Measurements from ENCODE around the gene MYH6. TPM values are rescaled to one million over a fixed set of nuclear protein-coding genes. Genes with fewer than 3 reads are reported as not detected.

MYH6 gene
- total RNA-seq, 4 donors from 2014 or later, result not detected

DNA sequence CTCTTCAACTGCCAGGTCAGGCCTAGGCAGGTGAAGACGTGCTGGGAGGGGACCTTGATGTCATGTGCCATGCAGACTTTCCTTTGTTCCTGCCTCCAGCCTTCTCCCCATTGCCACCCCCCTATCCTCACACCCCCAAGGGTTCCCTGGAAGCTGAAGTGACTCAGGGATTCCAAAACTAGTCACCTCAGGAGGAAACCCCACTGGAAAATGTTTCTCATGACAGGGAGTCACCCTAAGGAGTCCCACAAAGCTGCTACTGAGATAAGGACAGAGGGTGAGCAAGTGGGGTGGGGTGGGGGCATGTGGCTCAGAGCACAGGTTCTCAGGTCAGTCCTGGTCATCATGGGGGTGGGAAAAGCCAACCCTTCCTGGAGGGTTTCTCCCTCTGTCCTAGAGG is 37.9 kb downstream of the MYH6 start:
- no peak for DNase-seq

DNA sequence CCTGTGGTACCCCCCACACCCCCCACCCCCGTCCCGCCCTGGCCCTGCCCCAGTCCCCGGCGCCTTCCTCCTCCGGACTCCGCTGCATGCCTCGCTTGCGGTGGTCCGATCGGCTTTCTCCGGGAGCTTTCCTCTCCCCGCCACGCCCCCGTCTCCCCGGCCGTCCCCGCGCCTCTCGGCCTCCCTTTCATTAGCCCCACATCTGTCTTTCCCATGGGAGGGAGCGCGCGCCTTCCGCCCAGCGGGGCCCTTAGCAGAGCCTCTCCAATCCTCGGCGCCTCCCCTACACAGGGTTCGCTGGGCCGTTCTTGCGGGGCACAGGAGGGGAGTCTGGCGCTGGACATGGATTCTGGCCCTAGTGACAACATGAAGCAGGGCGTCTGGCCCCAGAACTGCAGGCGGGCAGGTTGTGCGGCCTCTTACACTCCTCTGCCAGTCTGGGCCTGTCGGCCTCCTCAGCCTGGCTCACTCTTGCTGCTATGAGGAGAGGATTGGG is 41.6 kb downstream of the MYH6 start:
- peaks cover 0 to 6% of the 10 kb centered on the region in 2 donors for H3K27me3 ChIP-seq
- no peaks in the 10 kb centered on the region for H3K9me3 ChIP-seq
- H3K36me3 ChIP-seq, result no peaks in the 10 kb centered on the region
- H3K27ac ChIP-seq, result peak overlapping the region; percentile 69 to 86 (median 78)
- TF ChIP-seq, protein P1, sequence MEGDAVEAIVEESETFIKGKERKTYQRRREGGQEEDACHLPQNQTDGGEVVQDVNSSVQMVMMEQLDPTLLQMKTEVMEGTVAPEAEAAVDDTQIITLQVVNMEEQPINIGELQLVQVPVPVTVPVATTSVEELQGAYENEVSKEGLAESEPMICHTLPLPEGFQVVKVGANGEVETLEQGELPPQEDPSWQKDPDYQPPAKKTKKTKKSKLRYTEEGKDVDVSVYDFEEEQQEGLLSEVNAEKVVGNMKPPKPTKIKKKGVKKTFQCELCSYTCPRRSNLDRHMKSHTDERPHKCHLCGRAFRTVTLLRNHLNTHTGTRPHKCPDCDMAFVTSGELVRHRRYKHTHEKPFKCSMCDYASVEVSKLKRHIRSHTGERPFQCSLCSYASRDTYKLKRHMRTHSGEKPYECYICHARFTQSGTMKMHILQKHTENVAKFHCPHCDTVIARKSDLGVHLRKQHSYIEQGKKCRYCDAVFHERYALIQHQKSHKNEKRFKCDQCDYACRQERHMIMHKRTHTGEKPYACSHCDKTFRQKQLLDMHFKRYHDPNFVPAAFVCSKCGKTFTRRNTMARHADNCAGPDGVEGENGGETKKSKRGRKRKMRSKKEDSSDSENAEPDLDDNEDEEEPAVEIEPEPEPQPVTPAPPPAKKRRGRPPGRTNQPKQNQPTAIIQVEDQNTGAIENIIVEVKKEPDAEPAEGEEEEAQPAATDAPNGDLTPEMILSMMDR (IDR thresholded peaks at IDR 0.05), result no peak
- TF ChIP-seq POLR2A (IDR thresholded peaks at IDR 0.05), result no peak
- DNase-seq, result peak in 1 of 3 donors; percentile 54
- peak overlapping the region in 3 of 4 donors; percentile 35 to 51 (median 39) for H3K4me3 ChIP-seq
- peaks cover 0 to 9% (median 0%) of the 10 kb centered on the region in 4 donors for H3K4me1 ChIP-seq

More for the DNA sequence above, 37.9 kb downstream of the MYH6 start:
- Histone ChIP-seq H3K4me1 (no peaks in the 10 kb centered on the region), H3K27ac (no peak overlapping the region), H3K27me3 (peaks cover 0 to 5% of the 10 kb centered on the region in 2 donors), H3K9me3 (no peaks in the 10 kb centered on the region), H3K4me3 (no peak overlapping the region), H3K36me3 (no peaks in the 10 kb centered on the region)
- TF ChIP-seq, protein P1 (IDR thresholded peaks at IDR 0.05), result no peak
- TF ChIP-seq POLR2A (IDR thresholded peaks at IDR 0.05), result no peak

DNA sequence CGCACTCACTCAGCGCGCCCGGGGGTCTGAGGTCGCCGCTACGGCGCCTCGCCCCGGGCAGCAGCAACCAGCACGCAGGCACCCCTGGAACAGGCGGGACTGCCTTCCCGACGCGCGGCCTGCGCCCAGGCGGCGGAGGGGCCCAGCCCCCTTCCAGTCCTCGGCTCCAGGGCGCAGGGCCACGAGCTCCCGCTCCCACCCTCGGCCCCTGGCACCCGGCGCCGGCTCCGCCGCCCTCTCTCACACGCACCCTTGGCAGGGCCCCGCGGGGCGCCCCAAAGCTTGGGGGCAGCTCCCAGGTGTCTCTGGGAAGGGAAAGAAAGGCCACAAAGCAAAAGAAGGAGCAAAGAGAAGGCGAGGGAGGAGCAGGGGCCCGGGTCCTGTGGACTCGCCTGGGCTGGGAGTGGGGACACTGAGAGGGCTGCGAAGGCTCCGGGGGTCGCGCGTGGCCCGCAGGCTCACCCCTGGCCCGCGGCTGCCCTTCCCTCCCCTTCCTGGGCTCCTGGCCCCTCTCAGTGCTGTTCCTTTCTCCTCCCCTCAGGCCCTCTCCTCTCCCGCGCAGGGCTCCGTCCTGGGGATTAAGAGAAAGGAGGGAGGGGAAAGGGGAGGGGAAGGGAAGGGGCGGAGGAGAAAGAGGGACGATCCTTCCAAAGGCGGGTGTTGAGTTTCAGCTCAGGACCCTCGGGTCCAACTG is 42.2 kb downstream of the MYH6 start:
- TF ChIP-seq, protein P1 (IDR thresholded peaks at IDR 0.05), result no peak
- TF ChIP-seq POLR2A (IDR thresholded peaks at IDR 0.05), result no peak
- H3K4me1 ChIP-seq, result peaks cover 0 to 9% (median 0%) of the 10 kb centered on the region in 4 donors
- H3K9me3 ChIP-seq, result no peaks in the 10 kb centered on the region
- peaks cover 0 to 6% of the 10 kb centered on the region in 2 donors for H3K27me3 ChIP-seq
- H3K4me3 ChIP-seq, result peak overlapping the region; percentile 20 to 51 (median 37)
- no peak for DNase-seq
- H3K27ac ChIP-seq, result peak overlapping the region; percentile 69 to 86 (median 78)
- H3K36me3 ChIP-seq, result no peaks in the 10 kb centered on the region

DNA sequence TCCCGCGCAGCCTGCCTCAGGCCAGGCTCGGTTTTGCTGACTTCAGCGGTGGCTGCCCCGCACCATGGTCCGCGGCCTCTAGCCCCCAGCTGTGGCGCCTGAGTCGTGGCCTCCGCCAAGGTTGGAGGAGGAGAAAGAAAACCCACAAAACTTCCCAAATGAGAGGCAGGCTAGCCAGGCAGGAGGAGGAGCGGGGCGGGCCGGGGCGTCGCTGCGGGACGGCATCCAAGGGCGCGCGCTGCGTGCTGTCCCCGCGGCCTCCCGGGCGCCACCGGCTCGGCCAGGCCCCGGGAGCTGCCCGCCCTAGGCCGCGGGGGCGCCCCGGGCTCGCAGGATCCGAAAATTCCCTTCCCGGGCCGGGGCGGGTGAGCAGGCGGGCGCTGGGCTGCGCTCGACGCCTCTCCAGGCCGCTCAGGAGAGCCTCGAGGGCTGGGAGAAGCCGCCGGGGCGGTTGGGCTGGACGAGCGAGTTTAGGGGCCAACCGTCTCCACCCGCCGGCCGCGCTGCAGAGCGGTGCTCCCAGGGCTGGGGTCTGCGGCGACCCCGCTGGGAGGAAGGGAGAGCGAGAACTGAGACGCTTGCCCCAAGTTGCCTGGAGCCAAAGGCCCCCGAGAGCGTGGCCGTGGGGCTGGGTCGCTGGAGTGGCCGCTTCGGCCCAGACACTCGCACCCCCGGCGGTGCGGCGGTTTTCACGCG is 42.9 kb downstream of the MYH6 start, which contains the start of gene EFS:
EFS (minus strand) TSS at position 137 of the 696 bp plus-strand sequence. CDS start 147 bp downstream, outside the sequence.
- DNase-seq, result no peak
- H3K4me1 ChIP-seq, result peaks cover 0 to 9% (median 0%) of the 10 kb centered on the region in 4 donors
- no peak for TF ChIP-seq POLR2A (IDR thresholded peaks at IDR 0.05)
- TF ChIP-seq, protein P1 (IDR thresholded peaks at IDR 0.05), result no peak

DNA sequence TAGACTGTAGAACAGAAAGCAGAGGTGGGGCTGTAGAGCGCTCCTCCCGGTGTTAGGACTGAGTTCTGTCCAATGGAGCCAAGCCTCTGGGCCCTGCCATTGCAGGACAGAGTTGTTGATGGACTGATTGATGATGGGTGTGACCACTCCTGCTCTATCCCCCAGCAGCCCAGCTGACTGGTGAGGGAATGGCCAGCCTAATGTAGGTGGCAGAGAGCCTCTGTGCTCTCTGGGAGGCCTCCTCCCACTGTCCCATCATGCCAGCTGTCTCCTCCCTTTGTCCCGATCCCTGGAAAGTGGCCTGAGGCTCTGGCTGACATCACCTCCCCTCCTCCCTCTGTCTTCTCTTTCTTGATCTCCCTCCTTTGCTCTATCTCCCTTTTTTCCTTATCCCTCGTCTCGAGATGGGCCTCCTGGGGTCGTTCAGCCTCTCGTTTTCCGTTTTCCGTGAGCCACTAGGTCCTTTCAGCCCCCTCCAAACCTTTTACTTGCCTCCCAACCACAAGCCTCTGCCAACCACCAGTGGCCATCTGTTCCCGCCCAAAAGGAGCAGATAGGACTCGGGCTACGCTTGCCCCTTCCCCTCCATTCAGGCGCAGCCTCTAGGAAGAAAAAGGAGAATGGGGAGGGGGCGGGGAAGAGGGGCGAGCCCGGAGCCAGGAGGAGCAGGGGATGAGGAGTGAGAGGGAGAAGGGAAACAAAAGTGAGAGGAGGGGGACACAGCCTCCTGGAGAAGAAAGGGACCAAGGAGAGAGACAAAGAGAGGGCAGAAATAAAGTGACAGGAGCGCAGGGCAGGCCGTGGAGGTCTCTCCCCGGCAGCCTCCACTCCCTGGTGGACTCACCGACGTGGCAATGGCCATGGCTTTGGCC is 43.7 kb downstream of the MYH6 start:
- Histone ChIP-seq H3K27ac (peak overlapping the region; percentile 69 to 86 (median 78)), H3K36me3 (no peaks in the 10 kb centered on the region), H3K9me3 (no peaks in the 10 kb centered on the region), H3K27me3 (peaks cover 0 to 6% of the 10 kb centered on the region in 2 donors), H3K4me3 (peak overlapping the region; percentile 20 to 51 (median 37)), H3K4me1 (peaks cover 0 to 9% (median 0%) of the 10 kb centered on the region in 4 donors)
- DNase-seq, result no peak
- TF ChIP-seq, protein P1 (IDR thresholded peaks at IDR 0.05), result no peak
- no peak for TF ChIP-seq POLR2A (IDR thresholded peaks at IDR 0.05)

More for the DNA sequence above, 42.9 kb downstream of the MYH6 start, which contains the start of gene EFS:
- no peaks in the 10 kb centered on the region for H3K36me3 ChIP-seq
- no peaks in the 10 kb centered on the region for H3K9me3 ChIP-seq
- H3K4me3 ChIP-seq, result peak within 1 kb of the TSS; percentile 20 to 51 (median 37)
- H3K27ac ChIP-seq, result peak within 1 kb of the TSS; percentile 69 to 86 (median 78)
- peaks cover 0 to 6% of the 10 kb centered on the region in 2 donors for H3K27me3 ChIP-seq
